ENCODE measurements around the gene SLC27A2.

SLC27A2 gene

DNA sequence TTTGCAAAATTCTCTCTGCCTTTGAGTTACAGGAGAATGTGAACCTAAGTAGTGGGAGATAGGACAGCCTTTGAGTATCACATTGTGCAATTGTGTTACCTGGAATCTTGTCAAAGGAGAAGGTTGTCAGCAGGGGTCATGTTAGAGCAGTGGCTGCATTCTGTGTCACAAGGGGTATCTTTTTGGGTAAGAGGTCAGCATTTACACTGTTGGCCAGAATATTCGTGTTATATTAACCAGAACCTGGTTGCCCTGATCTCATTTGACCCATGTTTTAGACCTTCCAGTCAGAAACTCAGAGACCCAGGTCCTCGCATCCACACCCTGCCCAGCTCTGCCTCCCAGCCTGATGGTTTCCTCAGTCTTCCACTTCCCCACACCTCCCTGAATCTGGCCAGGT lies 56.3 kb downstream of the SLC27A2 start:
- H4K20me1 ChIP-seq (ENCODE audit: insufficient read depth): no peaks in the 10 kb centered on the region
- H3K4me2 ChIP-seq: no peak overlapping the region
- no peak for TF ChIP-seq CTCF (conservative IDR thresholded peaks at IDR 0.05; ENCODE audit: low read depth, low read length)
- H3K4me3 ChIP-seq (IDR thresholded peaks at IDR 0.05; ENCODE audit: insufficient read depth, low read depth, low read length): no peak overlapping the region
- no peaks in the 10 kb centered on the region for H3K27me3 ChIP-seq (ENCODE audit: insufficient read depth, low read depth)
- H2AFZ ChIP-seq (ENCODE audit: low read depth): no peak overlapping the region
- no peak overlapping the region for H3K27ac ChIP-seq
- H3K4me1 ChIP-seq (ENCODE audit: low read depth, poor library complexity, severe bottlenecking): no peaks in the 10 kb centered on the region
- H3K9ac ChIP-seq: no peak overlapping the region
- H3K36me3 ChIP-seq (ENCODE audit: insufficient read depth): no peaks in the 10 kb centered on the region
- H3K79me2 ChIP-seq (ENCODE audit: insufficient read depth, low read depth): no peaks in the 10 kb centered on the region

GRCh38 chr15:50241684-50242450 lies 59.9 kb downstream of the SLC27A2 start:
- H3K27me3 ChIP-seq (ENCODE audit: insufficient read depth, low read depth): no peaks in the 10 kb centered on the region
- no peak overlapping the region for H3K4me2 ChIP-seq
- TF ChIP-seq CTCF (conservative IDR thresholded peaks at IDR 0.05; ENCODE audit: low read depth, low read length): no peak
- H3K36me3 ChIP-seq (ENCODE audit: insufficient read depth): no peaks in the 10 kb centered on the region
- no peak overlapping the region for H3K9ac ChIP-seq
- no peaks in the 10 kb centered on the region for H4K20me1 ChIP-seq (ENCODE audit: insufficient read depth)
- H2AFZ ChIP-seq (ENCODE audit: low read depth): no peak overlapping the region
- no peak overlapping the region for H3K4me3 ChIP-seq (IDR thresholded peaks at IDR 0.05; ENCODE audit: insufficient read depth, low read depth, low read length)
- H3K27ac ChIP-seq: no peak overlapping the region
- H3K4me1 ChIP-seq (ENCODE audit: low read depth, poor library complexity, severe bottlenecking): no peaks in the 10 kb centered on the region
- no peaks in the 10 kb centered on the region for H3K79me2 ChIP-seq (ENCODE audit: insufficient read depth, low read depth)

GRCh38 chr15:50244153-50244552 lies 62.2 kb downstream of the SLC27A2 start:
- Histone ChIP-seq H3K27ac (no peak overlapping the region), H3K9ac (no peak overlapping the region), H3K4me2 (no peak overlapping the region), H4K20me1 (ENCODE audit: insufficient read depth) (no peaks in the 10 kb centered on the region), H3K36me3 (ENCODE audit: insufficient read depth) (no peaks in the 10 kb centered on the region), H3K79me2 (ENCODE audit: insufficient read depth, low read depth) (no peaks in the 10 kb centered on the region), H3K4me3 (IDR thresholded peaks at IDR 0.05; ENCODE audit: insufficient read depth, low read depth, low read length) (no peak overlapping the region), H3K27me3 (ENCODE audit: insufficient read depth, low read depth) (no peaks in the 10 kb centered on the region), H3K4me1 (ENCODE audit: low read depth, poor library complexity, severe bottlenecking) (no peaks in the 10 kb centered on the region), H2AFZ (ENCODE audit: low read depth) (no peak overlapping the region)
- no peak for TF ChIP-seq CTCF (conservative IDR thresholded peaks at IDR 0.05; ENCODE audit: low read depth, low read length)

DNA sequence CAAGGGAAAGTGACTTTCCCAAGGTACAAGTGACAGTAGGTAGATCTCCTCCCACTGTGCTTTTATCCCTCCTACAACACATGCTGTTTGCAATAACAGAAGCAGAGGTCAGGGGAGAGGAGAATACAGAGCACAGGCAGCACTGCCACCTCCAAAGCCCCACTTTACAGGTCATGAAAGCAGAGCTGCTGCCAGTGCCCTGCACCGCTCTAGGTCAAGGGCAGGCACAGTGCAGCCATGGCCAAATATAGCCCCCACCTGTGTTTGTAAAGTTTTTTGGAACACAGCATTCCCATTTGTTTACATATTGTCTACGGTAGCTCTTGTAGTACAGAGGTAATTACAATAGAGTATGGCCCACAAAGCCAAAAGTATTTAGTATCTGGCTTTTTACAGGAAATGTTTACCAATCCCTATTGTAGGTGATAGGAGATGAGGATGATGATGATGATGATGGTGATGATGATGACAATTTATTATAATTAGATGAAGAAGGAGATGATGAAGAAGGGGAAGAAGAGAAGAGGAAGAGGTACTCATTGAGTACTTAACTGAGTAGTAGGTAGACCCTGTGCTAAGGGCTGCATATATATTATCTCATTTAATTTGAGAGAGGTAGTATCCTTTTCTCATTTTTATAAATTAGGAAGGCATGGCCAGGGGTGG lies 63.1 kb downstream of the SLC27A2 start:
- no peak overlapping the region for H3K4me2 ChIP-seq
- no peaks in the 10 kb centered on the region for H4K20me1 ChIP-seq (ENCODE audit: insufficient read depth)
- no peaks in the 10 kb centered on the region for H3K4me1 ChIP-seq (ENCODE audit: low read depth, poor library complexity, severe bottlenecking)
- no peaks in the 10 kb centered on the region for H3K36me3 ChIP-seq (ENCODE audit: insufficient read depth)
- no peak overlapping the region for H3K9ac ChIP-seq
- H3K27me3 ChIP-seq (ENCODE audit: insufficient read depth, low read depth): no peaks in the 10 kb centered on the region
- TF ChIP-seq CTCF (conservative IDR thresholded peaks at IDR 0.05; ENCODE audit: low read depth, low read length): no peak
- H2AFZ ChIP-seq (ENCODE audit: low read depth): no peak overlapping the region
- no peaks in the 10 kb centered on the region for H3K79me2 ChIP-seq (ENCODE audit: insufficient read depth, low read depth)
- no peak overlapping the region for H3K4me3 ChIP-seq (IDR thresholded peaks at IDR 0.05; ENCODE audit: insufficient read depth, low read depth, low read length)
- H3K27ac ChIP-seq: no peak overlapping the region

Measured in KMS-11 (cell line).